ENCODE results near the gene BSN. TPM values are rescaled to one million over a fixed set of nuclear protein-coding genes. Genes with fewer than 3 reads are reported as not detected.

BSN gene
- total RNA-seq, 1 experiment from 2014 or later, result 0.87 TPM

GRCh38 chr3:49518441-49518840 is 35.8 kb upstream of the BSN start:
- no peak for DNase-seq (ENCODE audit: low read depth, low spot score)
- Histone ChIP-seq H3K27me3 (ENCODE audit: control insufficient read depth, insufficient read depth, low read length) (no peaks in the 10 kb centered on the region), H3K36me3 (ENCODE audit: control insufficient read depth, insufficient read depth, low read length) (no peaks in the 10 kb centered on the region), H3K27ac (ENCODE audit: low read length) (no peak overlapping the region), H3K4me3 (ENCODE audit: low read depth in 2 of 2, low read length in 2 of 2) (no peak overlapping the region), H3K4me1 (ENCODE audit: control insufficient read depth, insufficient read depth, low read length) (no peaks in the 10 kb centered on the region), H3K9me3 (ENCODE audit: control insufficient read depth, insufficient read depth, low read depth, low read length) (no peaks in the 10 kb centered on the region)
- in situ Hi-C loops (cut with HindIII; ENCODE audit: low pct_unique_long_range_greater_than_20kb, low sequenced_read_pairs) (no loop called here), intact Hi-C loops (cut with micrococcal nuclease; ENCODE audit: unreplicated experiment) (no loop called here)
- BruUV-seq (replicated peaks), result no TSS peak
- ChIA-PET POLR2A (no interaction called here), CTCF (interaction anchor here (0.5 kb wide), 1 partner anchor 22 kb away, joined by 9 read pairs; no protein-coding TSS in a partner anchor)
- TF ChIP-seq TCF7L2 (IDR thresholded peaks at IDR 0.05; ENCODE audit: low read depth, low read length), result no peak
- TF ChIP-seq REST (IDR thresholded peaks at IDR 0.05; ENCODE audit: insufficient read depth in 1 of 2, low read depth in 2 of 2, low read length in 1 of 2), result no peak
- TF ChIP-seq, protein P1, sequence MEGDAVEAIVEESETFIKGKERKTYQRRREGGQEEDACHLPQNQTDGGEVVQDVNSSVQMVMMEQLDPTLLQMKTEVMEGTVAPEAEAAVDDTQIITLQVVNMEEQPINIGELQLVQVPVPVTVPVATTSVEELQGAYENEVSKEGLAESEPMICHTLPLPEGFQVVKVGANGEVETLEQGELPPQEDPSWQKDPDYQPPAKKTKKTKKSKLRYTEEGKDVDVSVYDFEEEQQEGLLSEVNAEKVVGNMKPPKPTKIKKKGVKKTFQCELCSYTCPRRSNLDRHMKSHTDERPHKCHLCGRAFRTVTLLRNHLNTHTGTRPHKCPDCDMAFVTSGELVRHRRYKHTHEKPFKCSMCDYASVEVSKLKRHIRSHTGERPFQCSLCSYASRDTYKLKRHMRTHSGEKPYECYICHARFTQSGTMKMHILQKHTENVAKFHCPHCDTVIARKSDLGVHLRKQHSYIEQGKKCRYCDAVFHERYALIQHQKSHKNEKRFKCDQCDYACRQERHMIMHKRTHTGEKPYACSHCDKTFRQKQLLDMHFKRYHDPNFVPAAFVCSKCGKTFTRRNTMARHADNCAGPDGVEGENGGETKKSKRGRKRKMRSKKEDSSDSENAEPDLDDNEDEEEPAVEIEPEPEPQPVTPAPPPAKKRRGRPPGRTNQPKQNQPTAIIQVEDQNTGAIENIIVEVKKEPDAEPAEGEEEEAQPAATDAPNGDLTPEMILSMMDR (IDR thresholded peaks at IDR 0.05), result no peak
- no peak for TF ChIP-seq SIN3A (IDR thresholded peaks at IDR 0.05; ENCODE audit: borderline replicate concordance, insufficient read depth, low read depth, low read length)
- TF ChIP-seq POLR2AphosphoS5 (IDR thresholded peaks at IDR 0.05; ENCODE audit: low read depth, low read length), result no peak
- no peak for ATAC-seq

GRCh38 chr3:49519296-49519695 is 35.0 kb upstream of the BSN start:
- Histone ChIP-seq H3K9me3 (ENCODE audit: control insufficient read depth, insufficient read depth, low read depth, low read length) (no peaks in the 10 kb centered on the region), H3K4me1 (ENCODE audit: control insufficient read depth, insufficient read depth, low read length) (no peaks in the 10 kb centered on the region), H3K4me3 (ENCODE audit: low read depth in 2 of 2, low read length in 2 of 2) (no peak overlapping the region), H3K36me3 (ENCODE audit: control insufficient read depth, insufficient read depth, low read length) (no peaks in the 10 kb centered on the region), H3K27me3 (ENCODE audit: control insufficient read depth, insufficient read depth, low read length) (no peaks in the 10 kb centered on the region), H3K27ac (ENCODE audit: low read length) (no peak overlapping the region)
- ATAC-seq (no peak), DNase-seq (ENCODE audit: low read depth, low spot score) (no peak)
- ChIA-PET CTCF (interaction anchor here (0.6 kb wide), 1 partner anchor 48 kb away, joined by 13 read pairs; no protein-coding TSS in a partner anchor), POLR2A (no interaction called here)
- intact Hi-C loops (cut with micrococcal nuclease; ENCODE audit: unreplicated experiment), result no loop called here
- BruUV-seq (replicated peaks), result no TSS peak
- in situ Hi-C loops (cut with HindIII; ENCODE audit: low pct_unique_long_range_greater_than_20kb, low sequenced_read_pairs), result no loop called here
- TF ChIP-seq REST (IDR thresholded peaks at IDR 0.05; ENCODE audit: insufficient read depth in 1 of 2, low read depth in 2 of 2, low read length in 1 of 2), result no peak
- TF ChIP-seq, protein P1 (IDR thresholded peaks at IDR 0.05), result no peak
- no peak for TF ChIP-seq SIN3A (IDR thresholded peaks at IDR 0.05; ENCODE audit: borderline replicate concordance, insufficient read depth, low read depth, low read length)
- TF ChIP-seq TCF7L2 (IDR thresholded peaks at IDR 0.05; ENCODE audit: low read depth, low read length), result no peak
- TF ChIP-seq POLR2AphosphoS5 (IDR thresholded peaks at IDR 0.05; ENCODE audit: low read depth, low read length), result no peak
